GM21576 (cell line): Measurements from ENCODE around the gene RAB33A.

Experiments used
- ATAC-seq: cut with Tn5 transposase; IDR thresholded peaks from one replicate; pipeline ENCODE4 v1.9.1; 2021; ENCODE audit warnings: mild to moderate bottlenecking, moderate library complexity; ENCODE audit not compliant: unreplicated experiment

The RAB33A gene

DNA sequence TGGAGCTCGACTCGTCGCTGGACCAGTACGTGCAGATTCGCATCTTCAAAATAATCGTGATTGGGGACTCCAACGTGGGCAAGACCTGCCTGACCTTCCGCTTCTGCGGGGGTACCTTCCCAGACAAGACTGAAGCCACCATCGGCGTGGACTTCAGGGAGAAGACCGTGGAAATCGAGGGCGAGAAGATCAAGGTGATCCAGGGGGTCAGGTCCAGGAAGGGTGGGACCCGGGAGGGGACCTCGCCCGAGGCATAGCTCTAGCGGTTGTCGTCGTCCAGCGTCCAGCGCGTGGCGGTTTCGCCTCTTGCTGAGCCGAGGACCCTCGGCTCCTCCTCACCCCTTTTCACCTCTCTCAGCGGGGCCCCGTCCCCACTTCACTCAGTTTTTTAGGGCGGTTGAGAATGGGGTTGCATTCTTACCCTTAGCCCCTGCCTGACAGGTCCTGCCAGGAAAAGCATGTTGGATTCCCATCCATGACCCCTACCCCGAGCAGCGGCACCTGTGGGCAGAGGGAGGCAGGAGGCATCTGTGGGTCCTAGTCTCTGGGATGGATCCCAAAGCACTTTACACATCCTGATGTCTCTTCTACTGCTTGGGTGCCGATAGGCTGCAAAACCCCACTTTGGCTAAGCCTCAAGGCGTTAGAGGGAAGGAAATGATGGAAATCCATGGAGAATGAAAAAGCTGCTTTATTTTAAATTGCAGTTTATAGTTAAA is 524 bp downstream of the RAB33A start:
- no peak for ATAC-seq

DNA sequence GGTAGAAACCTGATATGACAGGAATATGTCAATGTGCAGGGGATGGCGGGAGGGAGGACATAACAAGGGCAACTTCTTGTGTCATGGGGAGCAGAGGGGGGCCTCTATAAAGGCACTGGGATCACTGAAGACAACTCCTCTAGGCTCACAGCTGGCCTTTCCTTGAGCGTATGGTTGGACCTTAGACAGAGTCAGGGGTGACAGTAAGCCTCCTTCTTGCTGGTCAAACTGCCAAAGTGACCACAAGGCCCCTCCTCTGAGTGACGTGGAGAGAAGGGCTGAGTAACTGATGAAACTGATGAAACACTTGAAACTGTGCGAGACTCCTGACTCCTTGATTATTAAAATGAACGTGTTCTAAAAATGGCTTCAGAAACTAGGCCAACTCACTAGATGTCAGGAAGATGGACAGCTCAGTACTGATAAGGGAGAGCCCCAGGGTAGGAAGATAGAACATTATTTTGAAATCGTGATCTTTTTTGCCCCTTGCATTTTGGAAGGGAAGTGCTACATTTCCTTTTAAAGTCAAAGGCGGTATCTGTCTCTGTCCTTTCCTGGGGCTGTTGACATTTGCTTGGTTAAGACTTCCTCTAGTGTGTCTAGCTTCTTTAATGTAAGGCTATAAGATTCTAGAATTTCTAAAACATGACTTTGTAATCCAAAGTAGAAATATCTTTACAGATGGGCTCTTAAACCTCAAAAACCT is 1.6 kb downstream of the RAB33A start:
- ATAC-seq: peak; percentile 41

DNA sequence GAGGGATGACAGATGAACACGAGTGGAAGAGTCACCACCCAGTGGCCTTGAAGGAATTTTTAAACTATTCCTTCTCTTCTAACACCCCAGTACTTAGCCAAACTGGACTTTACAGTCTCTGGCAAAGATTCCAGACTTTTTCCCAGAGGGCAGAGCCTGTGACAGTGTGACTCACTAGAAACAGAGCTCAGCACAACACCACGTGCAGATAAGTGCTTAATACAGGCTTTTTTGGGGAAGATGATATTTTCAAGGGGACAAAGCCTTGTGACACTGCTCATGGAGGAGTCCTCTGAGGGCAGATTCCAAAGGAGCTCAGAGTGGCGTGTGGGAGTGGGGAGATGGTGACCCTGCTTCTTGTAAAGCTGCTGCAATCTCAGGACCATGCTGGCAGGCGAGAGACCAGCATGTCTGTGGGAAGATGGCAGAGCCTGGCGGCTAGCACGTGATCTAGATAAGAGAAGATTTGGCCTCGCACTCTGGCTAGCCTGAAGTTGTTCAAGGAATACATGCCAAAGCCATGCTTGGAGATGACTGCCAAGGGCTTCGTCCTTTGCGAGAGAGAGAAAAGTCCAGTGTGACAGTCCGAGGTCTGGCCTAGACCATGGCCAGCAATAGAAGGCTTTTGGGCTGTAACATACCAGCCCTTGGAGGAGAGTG is 2.4 kb downstream of the RAB33A start:
- ATAC-seq: no peak

DNA sequence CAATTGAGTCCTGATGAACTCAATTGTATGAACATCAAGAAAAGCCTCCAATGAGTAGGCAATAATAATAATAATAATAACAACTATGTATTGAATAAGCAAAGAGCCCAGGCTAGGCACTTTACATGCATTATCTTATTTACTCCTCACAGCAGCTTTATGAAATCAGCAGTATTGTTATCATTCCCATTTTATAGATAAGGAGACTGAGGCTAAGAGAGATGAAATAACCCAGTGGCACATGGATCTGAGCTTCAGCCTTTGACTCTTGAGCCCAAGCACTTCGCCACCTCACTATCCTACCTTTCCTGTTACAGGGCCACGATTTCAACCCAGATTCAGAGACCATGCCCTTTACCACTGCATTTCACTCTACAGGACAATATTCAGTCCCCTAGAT is 3.2 kb downstream of the RAB33A start:
- no peak for ATAC-seq

DNA sequence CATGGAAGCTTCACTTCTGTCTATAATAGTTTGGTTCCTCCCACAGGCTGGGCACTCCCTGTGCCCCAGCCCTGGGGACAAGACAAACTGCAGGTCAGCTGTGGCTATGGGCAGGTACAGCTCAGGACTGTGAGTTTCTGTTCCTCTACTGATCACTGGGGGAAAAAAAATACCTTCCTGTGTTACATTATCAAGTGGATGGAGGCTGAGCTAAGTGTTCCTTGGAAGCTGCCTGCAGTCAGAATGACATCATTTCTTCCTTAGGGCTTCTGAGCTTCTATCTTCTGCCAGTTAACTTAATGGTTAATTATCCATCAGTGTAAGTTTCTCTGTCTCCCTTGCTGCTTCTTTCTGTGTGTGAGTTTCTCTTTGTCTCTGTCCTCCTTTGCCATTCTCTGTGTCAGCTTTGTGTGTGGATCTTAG is 4.6 kb downstream of the RAB33A start:
- ATAC-seq: peak; percentile 74

DNA sequence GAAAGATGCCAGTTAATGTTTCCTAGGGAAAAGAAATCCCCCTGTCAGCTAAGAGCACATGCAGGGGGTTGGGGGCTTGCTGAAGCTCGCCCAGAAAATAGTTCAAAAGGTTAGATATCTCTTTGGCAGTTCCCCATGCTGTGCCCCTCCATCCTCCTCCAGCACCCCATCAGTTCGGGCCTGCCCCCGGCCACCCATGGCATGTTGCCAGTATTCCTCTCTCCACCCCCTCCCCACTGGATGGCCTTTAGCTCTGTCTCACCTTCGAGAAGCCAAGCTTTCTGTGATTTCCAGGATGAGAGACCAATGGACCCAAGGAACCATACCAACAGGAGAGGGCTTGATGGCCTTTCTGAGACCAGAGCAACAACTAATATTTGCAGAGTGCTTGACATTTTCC is 5.2 kb downstream of the RAB33A start:
- no peak for ATAC-seq

DNA sequence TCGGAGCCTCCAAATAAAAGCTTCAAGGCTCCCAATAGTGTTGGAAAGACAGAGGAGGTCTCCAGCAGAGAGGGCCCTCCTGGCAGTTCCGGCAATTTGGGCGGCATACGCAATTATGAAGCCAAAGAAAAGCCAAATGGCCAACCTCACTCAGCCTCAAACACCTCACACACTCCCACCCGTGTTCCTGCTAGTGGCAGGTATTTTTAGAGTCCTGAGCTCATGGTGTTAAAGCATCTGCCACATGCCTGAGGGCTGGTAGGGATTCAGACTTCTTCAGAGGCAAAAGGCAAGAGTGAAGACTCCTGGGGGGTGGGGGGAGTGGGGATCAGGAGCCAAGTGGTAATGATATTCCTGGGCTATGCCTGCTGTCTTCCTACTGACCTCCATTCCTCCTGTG is 7.4 kb downstream of the RAB33A start:
- no peak for ATAC-seq

DNA sequence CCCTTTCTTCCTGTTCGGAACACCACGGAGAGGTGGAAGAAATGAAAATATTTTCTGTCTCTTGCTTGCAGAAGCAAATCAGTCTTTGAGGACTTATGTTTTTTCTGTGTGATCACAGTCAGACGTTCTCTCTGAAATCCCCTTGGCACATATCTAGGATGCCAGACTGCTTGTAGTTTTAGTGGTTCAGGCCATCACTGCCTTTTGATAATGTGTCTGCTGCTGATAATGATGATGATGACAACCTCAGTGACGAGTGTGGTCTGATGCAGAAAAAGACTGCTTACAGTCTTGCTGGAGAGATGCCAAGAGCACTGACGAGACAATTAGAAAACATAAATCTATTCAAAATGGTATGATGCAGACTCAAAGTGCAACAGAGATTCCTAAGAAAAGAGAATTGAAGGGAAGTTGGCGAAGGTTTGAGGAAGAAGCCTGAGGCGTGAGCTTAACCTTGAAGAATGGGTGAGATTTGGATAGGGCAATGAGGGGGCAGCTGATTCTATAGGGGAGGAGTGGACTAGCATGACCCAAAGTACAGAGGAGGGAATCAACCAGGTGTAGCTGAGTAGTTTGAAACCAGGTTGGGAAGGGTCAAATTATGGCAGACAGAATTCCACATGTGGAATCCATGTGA is 7.9 kb downstream of the RAB33A start:
- no peak for ATAC-seq

DNA sequence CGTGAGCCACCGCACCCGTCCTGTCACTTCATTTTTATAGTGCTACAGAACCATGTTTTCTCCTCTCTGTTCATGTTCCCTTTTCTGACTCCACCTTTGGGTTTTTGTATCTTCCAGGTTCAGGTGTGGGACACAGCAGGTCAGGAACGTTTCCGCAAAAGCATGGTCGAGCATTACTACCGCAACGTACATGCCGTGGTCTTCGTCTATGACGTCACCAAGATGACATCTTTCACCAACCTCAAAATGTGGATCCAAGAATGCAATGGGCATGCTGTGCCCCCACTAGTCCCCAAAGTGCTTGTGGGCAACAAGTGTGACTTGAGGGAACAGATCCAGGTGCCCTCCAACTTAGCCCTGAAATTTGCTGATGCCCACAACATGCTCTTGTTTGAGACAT is 12.4 kb downstream of the RAB33A start:
- no peak for ATAC-seq

DNA sequence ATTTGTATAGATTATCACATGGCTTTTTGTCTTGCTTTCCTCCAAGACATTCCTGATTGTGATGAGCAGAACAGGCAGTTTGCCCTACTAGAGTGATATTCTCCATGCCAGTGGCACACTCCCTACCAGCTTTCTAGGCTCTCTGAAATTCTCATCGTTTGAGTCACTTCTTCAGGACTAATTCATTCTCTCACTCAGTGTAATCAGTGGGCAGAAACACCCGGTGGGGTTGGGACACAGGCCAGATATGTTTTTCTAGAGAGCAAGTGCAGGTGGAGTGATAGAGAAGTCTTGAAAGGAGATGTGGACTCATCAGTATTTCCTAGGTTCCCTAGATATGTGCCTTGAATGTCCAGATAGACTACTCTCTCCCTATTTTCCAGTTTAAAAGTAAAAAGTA is 13.1 kb downstream of the RAB33A start:
- no peak for ATAC-seq

DNA sequence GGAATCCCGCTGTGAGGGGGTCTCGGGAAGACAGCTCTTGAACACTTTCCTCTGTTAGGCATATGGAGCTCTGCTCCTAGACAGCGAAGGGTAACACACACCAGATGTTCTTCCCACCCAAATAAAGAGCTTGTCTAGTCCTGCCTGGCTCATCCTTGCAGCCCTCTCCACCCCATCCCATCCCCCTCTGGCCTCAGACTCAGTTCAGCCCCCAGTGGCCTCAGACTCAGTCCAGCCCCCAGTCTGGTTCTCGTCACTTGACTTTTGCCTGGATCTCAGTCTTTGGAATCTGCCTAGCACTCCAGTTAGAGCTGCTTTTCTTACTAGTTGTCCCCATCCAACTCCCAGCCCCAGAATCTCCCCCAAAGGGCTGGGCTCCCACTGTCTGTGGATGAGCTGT is 14.9 kb downstream of the RAB33A start:
- ATAC-seq: no peak

DNA sequence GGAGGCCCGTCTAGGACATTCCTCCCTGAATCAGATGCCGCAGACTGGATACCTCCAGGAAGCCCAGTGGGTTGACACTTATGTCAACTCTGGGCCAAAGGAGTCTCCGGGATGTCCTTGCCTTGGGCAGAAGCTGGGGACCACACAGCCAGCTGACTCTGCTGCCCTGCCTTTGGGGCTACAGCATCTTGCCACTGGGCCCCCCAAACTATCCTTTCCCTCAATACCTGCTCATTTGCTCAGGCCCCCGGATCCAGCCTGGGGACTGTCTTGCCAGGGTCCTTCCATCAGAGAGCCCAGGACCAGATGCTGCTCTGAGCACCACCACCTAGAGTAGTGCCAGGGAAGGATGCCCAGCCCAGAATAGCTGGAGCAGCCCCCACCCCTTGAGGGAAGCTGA is 19.0 kb downstream of the RAB33A start:
- no peak for ATAC-seq

DNA sequence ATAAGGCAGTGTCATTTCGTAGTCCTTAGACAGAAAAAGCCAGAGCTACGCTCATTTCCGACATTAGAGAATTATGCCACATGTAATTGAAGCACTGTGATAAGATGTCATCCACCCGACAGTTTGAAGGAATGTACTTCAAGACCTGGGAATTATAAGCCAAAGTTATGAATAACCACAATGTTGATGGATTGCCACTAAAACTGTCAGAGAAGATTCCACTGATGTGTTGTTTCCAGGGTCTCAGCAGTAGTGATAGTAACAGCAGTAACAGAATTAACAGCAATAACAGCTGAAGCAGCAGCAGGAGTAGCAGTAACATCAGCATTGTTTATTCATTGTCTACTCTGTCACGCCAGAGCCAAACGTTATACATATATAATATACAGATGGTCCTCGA is 24.7 kb downstream of the RAB33A start:
- no peak for ATAC-seq

DNA sequence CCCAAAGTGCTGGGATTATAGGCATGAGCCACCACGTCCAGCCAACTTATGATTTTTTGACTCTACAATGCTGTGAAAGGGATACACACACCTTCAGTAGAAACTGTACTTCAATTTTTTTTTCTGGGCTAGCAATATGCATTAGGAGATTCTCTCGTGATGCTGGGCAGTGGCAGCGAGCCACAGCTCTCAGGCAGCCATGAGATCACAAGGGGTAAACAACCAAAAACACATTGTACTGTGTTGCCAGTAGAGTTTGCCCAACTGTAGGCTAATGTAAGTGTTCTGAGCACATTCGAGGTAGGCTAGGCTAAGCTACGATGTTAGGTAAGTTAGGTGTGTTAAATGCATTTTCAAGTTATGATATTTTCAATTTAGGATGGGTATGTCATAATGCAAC is 25.7 kb downstream of the RAB33A start:
- ATAC-seq: no peak

DNA sequence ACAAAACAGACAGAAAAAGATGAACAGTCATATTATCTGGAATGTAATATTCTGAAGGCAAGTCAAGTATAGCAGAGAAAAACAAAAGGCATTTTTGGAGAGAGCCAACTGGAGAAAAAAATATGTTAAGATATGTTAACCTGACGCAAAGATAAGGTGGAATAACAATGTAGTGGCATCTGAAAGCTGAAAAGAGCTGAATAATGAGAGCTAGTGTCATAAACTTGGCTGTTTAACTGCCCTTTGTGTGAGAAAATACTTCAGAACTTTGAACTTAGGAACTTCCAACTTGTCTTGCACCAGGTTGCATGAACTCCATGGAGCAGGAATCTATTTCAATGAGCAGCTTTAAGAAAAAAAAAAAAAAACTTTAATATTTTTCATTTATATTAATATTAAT is 32.9 kb downstream of the RAB33A start:
- ATAC-seq: no peak

DNA sequence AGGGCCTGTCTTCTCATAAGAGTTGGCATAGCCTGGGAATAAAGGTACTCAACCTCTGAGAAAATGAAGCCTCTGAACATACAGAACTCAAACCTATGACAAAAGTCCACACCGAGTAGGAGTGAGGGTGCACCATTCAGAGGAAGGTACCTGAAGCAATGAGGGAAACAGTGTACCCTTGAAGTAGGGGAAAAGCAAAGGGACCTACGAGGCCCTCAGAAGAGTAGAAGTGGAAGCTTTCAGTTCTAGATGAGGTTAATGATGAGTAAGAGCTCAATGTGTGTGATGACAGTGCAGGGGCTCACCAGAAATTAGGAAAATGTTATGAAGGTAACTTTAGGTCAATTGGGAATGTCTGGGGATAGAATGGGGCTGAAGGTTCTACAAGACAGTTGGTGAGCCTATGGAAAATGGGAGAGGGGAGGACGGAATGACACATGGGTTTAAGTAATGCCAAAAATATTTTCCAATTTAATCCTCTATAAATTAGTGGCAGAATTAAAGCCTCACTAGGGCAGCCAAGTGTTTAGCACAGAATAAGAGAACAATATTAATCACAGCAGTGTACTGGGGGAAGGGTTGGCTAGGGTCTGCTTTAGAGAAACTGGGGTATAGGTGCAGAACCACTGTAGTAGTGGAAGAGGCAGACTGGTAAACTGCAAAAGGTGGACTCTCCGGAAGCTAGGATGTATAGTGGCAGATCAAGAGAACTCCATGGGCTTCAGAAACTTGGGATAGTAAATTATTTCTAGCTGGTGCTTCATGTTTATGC is 39.8 kb downstream of the RAB33A start:
- ATAC-seq: no peak

DNA sequence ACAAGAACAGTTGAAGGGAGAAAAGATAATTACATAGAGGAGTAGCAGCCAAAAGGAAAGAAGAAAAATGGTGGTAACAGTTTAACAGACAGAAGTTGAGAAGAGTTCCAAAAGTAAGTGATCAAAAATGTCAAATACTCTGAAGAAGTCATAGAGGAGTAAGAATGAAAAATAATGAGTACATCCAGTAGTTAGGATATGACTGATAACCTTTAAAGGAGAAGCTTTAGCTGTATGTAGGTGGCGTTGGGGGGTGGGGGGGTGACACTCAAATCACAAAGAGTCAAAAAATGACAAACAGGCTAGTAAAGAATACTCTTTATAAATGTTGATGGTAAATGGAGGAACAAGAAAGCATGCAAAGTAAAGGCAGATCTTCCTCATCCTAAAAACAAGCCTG is 40.6 kb downstream of the RAB33A start:
- ATAC-seq: no peak

DNA sequence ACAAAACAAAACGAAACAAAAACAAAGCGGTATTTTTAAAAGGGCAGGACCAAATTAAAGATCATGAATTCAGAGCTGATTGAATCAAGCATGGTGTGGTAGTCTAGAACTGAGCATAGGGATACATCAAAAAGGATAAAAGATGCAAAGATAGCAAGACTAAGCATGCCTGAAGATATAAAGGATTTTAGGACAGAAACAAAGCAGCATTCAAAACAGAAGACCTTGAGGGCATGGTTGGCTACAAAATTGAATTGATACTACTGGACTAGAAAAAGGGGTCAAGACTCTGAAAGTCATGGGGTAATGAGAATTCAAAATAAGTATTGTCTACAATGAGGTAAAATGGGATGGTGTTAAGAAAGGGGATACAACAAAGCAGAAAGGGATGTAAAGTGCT is 41.6 kb downstream of the RAB33A start:
- ATAC-seq: no peak

DNA sequence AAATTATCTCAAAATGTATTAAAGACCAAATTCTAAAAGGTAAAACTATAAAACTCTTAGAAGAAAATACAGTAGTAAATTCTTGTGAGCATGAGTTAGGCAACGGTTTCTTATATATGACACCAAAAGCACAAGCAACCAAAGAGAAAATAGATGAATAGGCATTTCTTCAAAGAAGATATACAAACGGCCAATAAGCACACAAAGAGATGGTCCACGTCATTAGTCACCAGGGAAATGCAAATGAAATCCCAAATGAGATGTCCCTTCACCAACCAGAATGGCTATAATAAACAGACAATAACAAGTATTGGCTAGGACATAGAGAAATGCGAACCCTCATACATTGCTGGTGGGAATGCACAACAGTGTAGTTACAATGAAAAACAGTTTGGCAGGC is 44.6 kb downstream of the RAB33A start:
- no peak for ATAC-seq

DNA sequence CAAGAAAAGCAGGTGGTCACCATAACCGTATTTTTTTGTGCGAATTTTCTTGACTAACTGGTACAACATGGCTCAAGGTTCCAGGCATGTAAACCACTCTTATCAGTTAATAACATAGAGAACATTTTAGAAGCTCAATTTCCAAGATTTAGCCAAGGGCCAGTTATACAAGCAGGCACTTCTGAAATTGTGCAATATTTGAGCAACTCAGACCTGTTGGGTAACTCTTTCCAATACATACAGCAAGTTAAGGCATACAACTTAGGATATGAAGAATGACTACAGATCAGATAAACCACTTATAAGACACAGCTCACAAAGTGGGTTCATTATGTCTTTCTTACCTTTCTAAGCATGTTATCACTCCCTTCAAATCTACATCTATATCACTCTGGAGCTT is 53.0 kb downstream of the RAB33A start:
- ATAC-seq: no peak

DNA sequence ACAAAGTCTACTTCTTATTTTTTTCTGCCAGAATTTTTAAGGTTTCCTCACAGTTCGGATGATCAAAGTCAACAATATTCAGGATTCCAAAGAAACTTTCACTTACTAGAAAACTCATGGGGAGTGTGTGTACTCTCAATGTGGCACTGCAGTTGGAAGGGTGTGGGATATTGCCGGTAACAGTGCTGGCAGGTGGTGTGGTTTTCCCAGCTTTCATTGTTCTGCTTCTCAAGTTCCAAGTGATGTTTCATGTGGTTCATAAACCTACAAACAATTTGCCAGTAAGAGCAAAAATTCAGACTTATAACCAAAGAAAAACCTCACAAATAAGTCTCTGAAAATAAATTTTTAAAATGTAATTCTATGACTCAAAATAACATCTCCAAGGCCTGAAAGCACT is 57.1 kb downstream of the RAB33A start:
- no peak for ATAC-seq
